Vagina (tissue), 2 donors: ENCODE results near the gene TPST2. TPM values are rescaled to one million over a fixed set of nuclear protein-coding genes. Genes with fewer than 3 reads are reported as not detected.

Source experiments
- DNase-seq, 2 donors: peaks; one replicate each; pipeline ENCODE4 v3.0.0-alpha.2; 2017; ENCODE audit errors: extremely low spot score in 2 of 2
- H3K27ac ChIP-seq: fragments of 200-600 bp; sonication (generic); one replicate; pipeline ENCODE4 v1.5.1; 2019
- H3K27me3 ChIP-seq: fragments of 200-600 bp; sonication (generic); one replicate; pipeline ENCODE4 v1.5.1; 2019
- H3K36me3 ChIP-seq, 2 donors: fragments of 200-600 bp; sonication (generic); one replicate each; pipeline ENCODE4 v1.5.1; 2017 to 2019
- H3K4me1 ChIP-seq: fragments of 200-600 bp; sonication (generic); one replicate; pipeline ENCODE4 v1.5.1; 2019
- H3K4me3 ChIP-seq, 2 donors: fragments of 200-600 bp; sonication (generic); 1 replicate in 1 of 2; 2 replicates in 1 of 2; pipeline ENCODE4 v1.5.1; 2016 to 2019
- H3K9me3 ChIP-seq: fragments of 200-600 bp; sonication (generic); one replicate; pipeline ENCODE4 v1.5.1; 2019
- POLR2A ChIP-seq, 2 donors: fragments of 450-650 bp; IDR thresholded peaks; one replicate each; pipeline ENCODE4 v1.6.1; 2017; ENCODE audit warnings: antibody characterized with exemption in 2 of 2, mild to moderate bottlenecking in 2 of 2, moderate library complexity in 2 of 2
- POLR2AphosphoS5 ChIP-seq, 2 donors: sonication (generic); formaldehyde crosslinking; IDR thresholded peaks; one replicate each; pipeline ENCODE4 v1.9.0; 2017; ENCODE audit warnings: antibody characterized with exemption in 2 of 2, mild to moderate bottlenecking in 2 of 2, low read depth in 1 of 2; ENCODE audit not compliant: insufficient read depth in 1 of 2
- intact Hi-C: fragments of 100-400 bp; cut with DNase I; formaldehyde crosslinking; loops from one replicate; pipeline ENCODE4 v1.15.1; 2023
- total RNA-seq: library from RNA; depleted of rRNA; stranded (reverse); fragments of >200 nt; gene quantifications from one replicate; pipeline ENCODE4 v1.2.3, GENCODE V29; 2016
- TF ChIP-seq, protein P1 (sequence below), 3 experiments: fragments of 450-650 bp in 2 of 3; fragments of 200-600 bp in 1 of 3; sonication (generic) in 1 of 3; IDR thresholded peaks; one replicate each; pipeline ENCODE4 v1.5.1; 2017 to 2019; ENCODE audit warnings: antibody characterized with exemption in 3 of 3, mild to moderate bottlenecking in 2 of 3, moderate library complexity in 2 of 3

Gene TPST2
- total RNA-seq, 1 donor from 2014 or later: 96.3 TPM

DNA sequence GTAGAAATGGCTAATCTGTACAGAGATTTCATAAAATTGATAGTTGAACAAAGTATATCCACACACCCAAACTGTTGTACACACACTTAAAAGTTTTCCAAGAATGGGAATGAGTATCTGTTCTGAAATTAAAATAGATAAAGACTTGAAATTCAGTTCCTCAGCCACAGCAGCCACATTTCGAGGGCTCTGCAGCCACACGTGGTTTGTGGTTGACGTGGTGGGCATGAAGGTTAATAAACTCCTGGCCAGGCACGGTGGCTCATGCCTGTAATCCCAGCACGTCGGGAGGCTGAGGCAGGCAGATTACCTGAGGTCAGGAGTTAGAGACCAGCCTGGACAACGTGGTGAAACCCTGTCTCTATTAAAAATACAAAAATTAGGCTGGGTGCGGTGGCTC lies 24.0 kb downstream of the TPST2 start:
- Histone ChIP-seq H3K27me3 (no peaks in the 10 kb centered on the region), H3K4me3 (no peak overlapping the region), H3K27ac (no peak overlapping the region), H3K9me3 (no peaks in the 10 kb centered on the region), H3K4me1 (peaks cover 33% of the 10 kb centered on the region), H3K36me3 (no peaks in the 10 kb centered on the region)
- intact Hi-C loops: no loop called here
- TF ChIP-seq, protein P1, sequence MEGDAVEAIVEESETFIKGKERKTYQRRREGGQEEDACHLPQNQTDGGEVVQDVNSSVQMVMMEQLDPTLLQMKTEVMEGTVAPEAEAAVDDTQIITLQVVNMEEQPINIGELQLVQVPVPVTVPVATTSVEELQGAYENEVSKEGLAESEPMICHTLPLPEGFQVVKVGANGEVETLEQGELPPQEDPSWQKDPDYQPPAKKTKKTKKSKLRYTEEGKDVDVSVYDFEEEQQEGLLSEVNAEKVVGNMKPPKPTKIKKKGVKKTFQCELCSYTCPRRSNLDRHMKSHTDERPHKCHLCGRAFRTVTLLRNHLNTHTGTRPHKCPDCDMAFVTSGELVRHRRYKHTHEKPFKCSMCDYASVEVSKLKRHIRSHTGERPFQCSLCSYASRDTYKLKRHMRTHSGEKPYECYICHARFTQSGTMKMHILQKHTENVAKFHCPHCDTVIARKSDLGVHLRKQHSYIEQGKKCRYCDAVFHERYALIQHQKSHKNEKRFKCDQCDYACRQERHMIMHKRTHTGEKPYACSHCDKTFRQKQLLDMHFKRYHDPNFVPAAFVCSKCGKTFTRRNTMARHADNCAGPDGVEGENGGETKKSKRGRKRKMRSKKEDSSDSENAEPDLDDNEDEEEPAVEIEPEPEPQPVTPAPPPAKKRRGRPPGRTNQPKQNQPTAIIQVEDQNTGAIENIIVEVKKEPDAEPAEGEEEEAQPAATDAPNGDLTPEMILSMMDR (IDR thresholded peaks at IDR 0.05): no peak
- TF ChIP-seq POLR2AphosphoS5 (IDR thresholded peaks at IDR 0.05; ENCODE audit: insufficient read depth in 1 of 2, low read depth in 1 of 2) (no peak), POLR2A (IDR thresholded peaks at IDR 0.05) (no peak)
- no peak for DNase-seq

DNA sequence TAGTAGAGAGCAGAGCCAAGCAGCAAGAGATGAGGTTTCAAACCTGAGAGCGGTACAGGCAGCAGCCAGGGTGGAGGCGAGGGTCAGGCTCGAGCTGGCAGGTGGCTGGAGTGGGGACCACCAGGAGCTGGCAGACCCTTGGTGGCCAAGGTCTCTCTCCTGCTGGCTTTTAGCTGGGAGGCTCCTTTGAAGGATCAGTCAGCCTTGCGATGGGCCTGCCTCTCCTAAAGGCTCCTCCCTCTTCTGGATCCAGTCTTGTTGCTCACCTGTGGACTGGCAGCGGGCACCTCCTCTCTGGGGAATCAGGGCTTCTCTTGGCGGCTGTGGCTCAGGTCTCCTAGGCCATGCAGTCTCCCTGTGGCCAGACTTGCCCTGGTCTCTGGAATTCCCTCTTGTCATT lies 24.8 kb downstream of the TPST2 start:
- Histone ChIP-seq H3K4me3 (no peak overlapping the region), H3K27me3 (no peaks in the 10 kb centered on the region), H3K4me1 (peaks cover 33% of the 10 kb centered on the region), H3K9me3 (no peaks in the 10 kb centered on the region), H3K36me3 (no peaks in the 10 kb centered on the region), H3K27ac (no peak overlapping the region)
- intact Hi-C loops: no loop called here
- no peak for DNase-seq
- TF ChIP-seq, protein P1 (IDR thresholded peaks at IDR 0.05): no peak
- TF ChIP-seq POLR2AphosphoS5 (IDR thresholded peaks at IDR 0.05; ENCODE audit: insufficient read depth in 1 of 2, low read depth in 1 of 2): no peak
- no peak for TF ChIP-seq POLR2A (IDR thresholded peaks at IDR 0.05)

DNA sequence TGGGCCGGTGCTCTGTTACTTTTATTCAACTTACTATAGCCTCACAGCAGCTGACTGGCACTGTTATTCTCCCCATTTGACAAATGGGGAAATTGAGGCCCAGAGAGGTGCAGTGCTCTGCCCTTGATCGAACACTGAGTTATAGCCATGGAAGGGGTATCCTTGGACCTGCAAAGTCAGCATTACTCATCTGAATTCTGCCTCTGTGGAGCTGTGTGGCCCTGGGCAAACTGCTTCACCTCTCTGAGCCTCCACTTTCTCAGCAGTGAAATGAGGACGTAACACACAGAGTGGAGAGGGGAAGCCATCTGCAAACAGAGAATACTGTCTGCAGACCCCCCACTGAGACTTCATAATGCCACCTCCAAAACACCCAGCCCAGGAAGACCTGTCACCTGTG lies 25.3 kb downstream of the TPST2 start:
- H3K4me1 ChIP-seq: peaks cover 33% of the 10 kb centered on the region
- no peak overlapping the region for H3K4me3 ChIP-seq
- H3K27me3 ChIP-seq: no peaks in the 10 kb centered on the region
- TF ChIP-seq, protein P1 (IDR thresholded peaks at IDR 0.05): no peak
- no peak for TF ChIP-seq POLR2A (IDR thresholded peaks at IDR 0.05)
- no peak for TF ChIP-seq POLR2AphosphoS5 (IDR thresholded peaks at IDR 0.05; ENCODE audit: insufficient read depth in 1 of 2, low read depth in 1 of 2)
- H3K36me3 ChIP-seq: no peaks in the 10 kb centered on the region
- intact Hi-C loops: no loop called here
- H3K27ac ChIP-seq: no peak overlapping the region
- no peak for DNase-seq
- no peaks in the 10 kb centered on the region for H3K9me3 ChIP-seq

DNA sequence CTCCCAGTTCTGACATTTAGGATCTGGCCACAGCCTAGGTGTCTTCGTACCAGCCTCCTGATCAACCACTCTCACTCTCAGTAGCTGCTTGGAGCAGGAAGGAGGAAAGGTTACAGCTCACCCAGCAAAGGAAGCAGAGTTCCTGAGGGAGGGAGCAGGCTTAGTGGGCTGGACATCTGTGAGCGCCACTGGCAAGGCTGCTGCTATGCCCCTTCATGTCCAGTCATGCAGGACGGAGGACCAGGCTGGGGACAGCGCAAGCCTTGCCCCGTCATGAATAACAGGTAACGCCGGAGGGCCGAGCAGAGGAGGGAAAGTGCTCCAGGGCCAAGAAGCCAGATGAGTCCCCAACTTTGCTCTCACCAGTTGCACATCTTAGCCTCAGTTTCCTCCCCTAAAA lies 25.8 kb downstream of the TPST2 start:
- H3K4me1 ChIP-seq: peaks cover 33% of the 10 kb centered on the region
- H3K27ac ChIP-seq: no peak overlapping the region

DNA sequence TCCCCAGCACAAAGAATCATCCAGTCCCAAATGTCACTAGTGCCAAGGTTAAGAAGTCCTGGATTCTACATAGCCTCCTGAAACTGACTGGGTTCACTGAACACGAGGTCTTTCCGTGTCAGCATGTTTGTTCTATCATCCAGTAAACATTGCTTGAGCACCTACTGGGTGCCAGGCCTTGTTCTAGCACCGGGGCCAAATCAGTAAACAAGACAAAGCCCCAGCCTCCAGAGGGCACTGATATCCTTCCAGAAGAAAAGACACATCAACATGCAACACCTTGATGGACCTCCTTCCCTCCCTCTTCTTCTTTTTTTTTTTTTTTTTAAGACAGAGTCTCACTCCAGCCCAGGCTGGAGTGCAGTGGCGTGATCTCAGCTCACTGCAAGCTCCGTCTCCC lies 26.9 kb downstream of the TPST2 start:
- intact Hi-C loops: no loop called here
- H3K9me3 ChIP-seq: no peaks in the 10 kb centered on the region
- no peak overlapping the region for H3K4me3 ChIP-seq
- peaks cover 33% of the 10 kb centered on the region for H3K4me1 ChIP-seq
- no peaks in the 10 kb centered on the region for H3K27me3 ChIP-seq
- TF ChIP-seq, protein P1 (IDR thresholded peaks at IDR 0.05): no peak
- no peak for TF ChIP-seq POLR2AphosphoS5 (IDR thresholded peaks at IDR 0.05; ENCODE audit: insufficient read depth in 1 of 2, low read depth in 1 of 2)
- TF ChIP-seq POLR2A (IDR thresholded peaks at IDR 0.05): no peak
- H3K27ac ChIP-seq: no peak overlapping the region
- no peaks in the 10 kb centered on the region for H3K36me3 ChIP-seq
- DNase-seq: no peak

More for the DNA sequence above, 25.8 kb downstream of the TPST2 start:
- Histone ChIP-seq H3K27me3 (no peaks in the 10 kb centered on the region), H3K36me3 (no peaks in the 10 kb centered on the region), H3K4me3 (no peak overlapping the region), H3K9me3 (no peaks in the 10 kb centered on the region)
- DNase-seq: no peak
- intact Hi-C loops: no loop called here
- TF ChIP-seq POLR2A (IDR thresholded peaks at IDR 0.05) (no peak), POLR2AphosphoS5 (IDR thresholded peaks at IDR 0.05; ENCODE audit: insufficient read depth in 1 of 2, low read depth in 1 of 2) (no peak)
- TF ChIP-seq, protein P1 (IDR thresholded peaks at IDR 0.05): no peak
